Chondrocyte (in vitro differentiated cells): ENCODE data around the gene REPS2. TPM values are rescaled to one million over a fixed set of nuclear protein-coding genes. Genes with fewer than 3 reads are reported as not detected.

Experiments
- DNase-seq: peaks from one replicate; pipeline ENCODE4 v3.0.0; 2021; ENCODE audit warnings: mixed read lengths, low spot score
- H3K27ac Mint-ChIP-seq: one replicate; pipeline ENCODE4 v1.8.0; 2021; ENCODE audit warnings: mild to moderate bottlenecking, moderate library complexity, mixed read lengths; ENCODE audit not compliant: unreplicated experiment
- H3K27me3 Mint-ChIP-seq: 2 replicates; pipeline ENCODE4 v1.8.0; 2021; ENCODE audit warnings: low read depth, mixed read lengths
- H3K36me3 Mint-ChIP-seq: 2 replicates; pipeline ENCODE4 v1.8.0; 2021; ENCODE audit warnings: low read depth, mixed read lengths
- H3K4me1 Mint-ChIP-seq: 2 replicates; pipeline ENCODE4 v1.8.0; 2021; ENCODE audit warnings: low read depth, mild to moderate bottlenecking, mixed read lengths
- H3K4me3 Mint-ChIP-seq: one replicate; pipeline ENCODE4 v1.8.0; 2021; ENCODE audit warnings: mild to moderate bottlenecking, moderate library complexity, mixed read lengths; ENCODE audit not compliant: unreplicated experiment
- H3K9me3 Mint-ChIP-seq: 2 replicates; pipeline ENCODE4 v1.8.0; 2021; ENCODE audit warnings: low read depth, mixed read lengths
- CTCF ChIP-seq: fragments of 200-600 bp; sonication (generic); IDR thresholded peaks from 2 replicates; pipeline ENCODE4 v1.5.0; 2021; ENCODE audit warnings: antibody characterized with exemption, mild to moderate bottlenecking, moderate library complexity
- total RNA-seq: library from RNA; stranded (reverse); gene quantifications from 3 replicates; pipeline ENCODE4 v1.2.1, GENCODE V29; 2021

The REPS2 gene
- total RNA-seq, 1 donor from 2014 or later, result 2.4 TPM

- Mint-ChIP-seq H3K27ac (no peak overlapping the region), H3K27me3 (peaks cover 12% of the 10 kb centered on the region), H3K4me1 (no peaks in the 10 kb centered on the region), H3K4me3 (no peak overlapping the region), H3K9me3 (peaks cover 11% of the 10 kb centered on the region), H3K36me3 (no peaks in the 10 kb centered on the region)
- TF ChIP-seq CTCF, result no peak
- no peak for DNase-seq
These were observed 21.6 kb upstream of the REPS2 start for GRCh38 chrX:16924631-16925480.

- H3K27ac Mint-ChIP-seq, result no peak overlapping the region
- TF ChIP-seq CTCF, result no peak
- H3K36me3 Mint-ChIP-seq, result no peaks in the 10 kb centered on the region
- no peak overlapping the region for H3K4me3 Mint-ChIP-seq
- H3K27me3 Mint-ChIP-seq, result peaks cover 2% of the 10 kb centered on the region
- no peak for DNase-seq
- H3K4me1 Mint-ChIP-seq, result peaks cover 6% of the 10 kb centered on the region
- H3K9me3 Mint-ChIP-seq, result no peaks in the 10 kb centered on the region
These were observed 16.1 kb upstream of the REPS2 start for GRCh38 chrX:16930392-16930791.

- TF ChIP-seq CTCF, result no peak
- Mint-ChIP-seq H3K4me3 (no peak overlapping the region), H3K27ac (no peak overlapping the region), H3K36me3 (no peaks in the 10 kb centered on the region), H3K9me3 (no peaks in the 10 kb centered on the region), H3K4me1 (peaks cover 6% of the 10 kb centered on the region), H3K27me3 (peaks cover 3% of the 10 kb centered on the region)
- DNase-seq, result no peak
These were observed 15.1 kb upstream of the REPS2 start for GRCh38 chrX:16931371-16931770.

- Mint-ChIP-seq H3K4me1 (peaks cover 6% of the 10 kb centered on the region), H3K4me3 (no peak overlapping the region), H3K27me3 (peaks cover 8% of the 10 kb centered on the region), H3K27ac (peak overlapping the region; percentile 64), H3K9me3 (no peaks in the 10 kb centered on the region), H3K36me3 (no peaks in the 10 kb centered on the region)
- no peak for TF ChIP-seq CTCF
- DNase-seq, result no peak
These were observed 14.4 kb upstream of the REPS2 start for GRCh38 chrX:16931855-16932575.

GRCh38 chrX:16934185-16934584, 12.3 kb upstream of the REPS2 start:
- Mint-ChIP-seq H3K4me1 (peaks cover 6% of the 10 kb centered on the region), H3K4me3 (no peak overlapping the region), H3K9me3 (no peaks in the 10 kb centered on the region), H3K27me3 (peaks cover 14% of the 10 kb centered on the region), H3K36me3 (no peaks in the 10 kb centered on the region), H3K27ac (no peak overlapping the region)
- DNase-seq, result no peak
- no peak for TF ChIP-seq CTCF
